ENCODE measurements around the gene SMIM44. TPM values are rescaled to one million over a fixed set of nuclear protein-coding genes. Genes with fewer than 3 reads are reported as not detected.

Gene SMIM44
- total RNA-seq, 1 donor from 2014 or later, result not detected

DNA sequence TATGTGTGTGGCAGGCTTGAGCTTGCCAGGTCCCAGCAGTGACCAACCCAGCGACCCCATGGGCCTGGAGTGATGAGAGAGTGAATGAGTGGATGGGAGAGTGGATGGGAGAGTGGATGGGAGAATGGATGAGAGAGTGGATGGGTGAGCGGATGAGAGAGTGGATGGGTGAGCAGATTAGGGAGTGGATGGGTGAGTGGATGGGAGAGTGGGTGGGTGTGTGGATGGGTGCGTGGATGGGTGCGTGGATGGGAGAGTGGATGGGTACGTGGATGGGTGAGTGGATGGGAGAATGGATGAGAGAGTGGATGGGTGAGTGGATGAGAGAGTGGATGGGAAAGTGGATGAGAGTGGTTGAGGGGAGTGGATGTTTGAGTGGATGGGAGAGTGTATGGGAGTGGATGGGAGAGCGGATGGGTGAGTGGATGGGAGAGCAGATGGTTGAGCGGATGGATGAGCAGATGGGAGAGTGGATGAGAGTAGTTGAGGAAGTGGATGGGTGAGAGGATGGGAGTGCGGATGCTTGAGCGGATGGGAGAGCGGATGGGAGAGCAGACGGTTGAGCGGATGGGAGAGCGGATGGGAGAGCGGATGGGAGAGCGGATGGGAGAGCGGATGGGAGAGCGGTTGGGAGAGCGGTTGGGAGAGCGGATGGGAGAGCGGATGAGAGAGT is 45.4 kb upstream of the SMIM44 start:
- Histone ChIP-seq H3K36me3 (ENCODE audit: control insufficient read depth, insufficient read depth, low read length) (peaks cover 40% of the 10 kb centered on the region), H3K4me3 (ENCODE audit: low read depth, low read length) (no peak overlapping the region), H3K27me3 (ENCODE audit: control insufficient read depth, insufficient read depth, low read length) (no peaks in the 10 kb centered on the region)
- peak; percentile 23 for FAIRE-seq
- no peak for DNase-seq (ENCODE audit: low read depth)
- TF ChIP-seq, protein P1, sequence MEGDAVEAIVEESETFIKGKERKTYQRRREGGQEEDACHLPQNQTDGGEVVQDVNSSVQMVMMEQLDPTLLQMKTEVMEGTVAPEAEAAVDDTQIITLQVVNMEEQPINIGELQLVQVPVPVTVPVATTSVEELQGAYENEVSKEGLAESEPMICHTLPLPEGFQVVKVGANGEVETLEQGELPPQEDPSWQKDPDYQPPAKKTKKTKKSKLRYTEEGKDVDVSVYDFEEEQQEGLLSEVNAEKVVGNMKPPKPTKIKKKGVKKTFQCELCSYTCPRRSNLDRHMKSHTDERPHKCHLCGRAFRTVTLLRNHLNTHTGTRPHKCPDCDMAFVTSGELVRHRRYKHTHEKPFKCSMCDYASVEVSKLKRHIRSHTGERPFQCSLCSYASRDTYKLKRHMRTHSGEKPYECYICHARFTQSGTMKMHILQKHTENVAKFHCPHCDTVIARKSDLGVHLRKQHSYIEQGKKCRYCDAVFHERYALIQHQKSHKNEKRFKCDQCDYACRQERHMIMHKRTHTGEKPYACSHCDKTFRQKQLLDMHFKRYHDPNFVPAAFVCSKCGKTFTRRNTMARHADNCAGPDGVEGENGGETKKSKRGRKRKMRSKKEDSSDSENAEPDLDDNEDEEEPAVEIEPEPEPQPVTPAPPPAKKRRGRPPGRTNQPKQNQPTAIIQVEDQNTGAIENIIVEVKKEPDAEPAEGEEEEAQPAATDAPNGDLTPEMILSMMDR (IDR thresholded peaks at IDR 0.05; ENCODE audit: insufficient read depth, low read length, severe bottlenecking), result no peak

GRCh38 chr19:3528080-3528479 is 44.8 kb upstream of the SMIM44 start:
- no peak for FAIRE-seq
- TF ChIP-seq, protein P1 (IDR thresholded peaks at IDR 0.05; ENCODE audit: insufficient read depth, low read length, severe bottlenecking), result no peak
- Histone ChIP-seq H3K27me3 (ENCODE audit: control insufficient read depth, insufficient read depth, low read length) (no peaks in the 10 kb centered on the region), H3K4me3 (ENCODE audit: low read depth, low read length) (no peak overlapping the region), H3K36me3 (ENCODE audit: control insufficient read depth, insufficient read depth, low read length) (peaks cover 44% of the 10 kb centered on the region)
- no peak for DNase-seq (ENCODE audit: low read depth)

- H3K27me3 ChIP-seq (ENCODE audit: control insufficient read depth, insufficient read depth, low read length), result no peaks in the 10 kb centered on the region
- TF ChIP-seq, protein P1 (IDR thresholded peaks at IDR 0.05; ENCODE audit: insufficient read depth, low read length, severe bottlenecking), result no peak
- DNase-seq (ENCODE audit: low read depth) (no peak), FAIRE-seq (no peak)
- H3K36me3 ChIP-seq (ENCODE audit: control insufficient read depth, insufficient read depth, low read length), result peaks cover 44% of the 10 kb centered on the region
- H3K4me3 ChIP-seq (ENCODE audit: low read depth, low read length), result no peak overlapping the region
These were observed 44.1 kb upstream of the SMIM44 start for GRCh38 chr19:3527238-3527910.

DNA sequence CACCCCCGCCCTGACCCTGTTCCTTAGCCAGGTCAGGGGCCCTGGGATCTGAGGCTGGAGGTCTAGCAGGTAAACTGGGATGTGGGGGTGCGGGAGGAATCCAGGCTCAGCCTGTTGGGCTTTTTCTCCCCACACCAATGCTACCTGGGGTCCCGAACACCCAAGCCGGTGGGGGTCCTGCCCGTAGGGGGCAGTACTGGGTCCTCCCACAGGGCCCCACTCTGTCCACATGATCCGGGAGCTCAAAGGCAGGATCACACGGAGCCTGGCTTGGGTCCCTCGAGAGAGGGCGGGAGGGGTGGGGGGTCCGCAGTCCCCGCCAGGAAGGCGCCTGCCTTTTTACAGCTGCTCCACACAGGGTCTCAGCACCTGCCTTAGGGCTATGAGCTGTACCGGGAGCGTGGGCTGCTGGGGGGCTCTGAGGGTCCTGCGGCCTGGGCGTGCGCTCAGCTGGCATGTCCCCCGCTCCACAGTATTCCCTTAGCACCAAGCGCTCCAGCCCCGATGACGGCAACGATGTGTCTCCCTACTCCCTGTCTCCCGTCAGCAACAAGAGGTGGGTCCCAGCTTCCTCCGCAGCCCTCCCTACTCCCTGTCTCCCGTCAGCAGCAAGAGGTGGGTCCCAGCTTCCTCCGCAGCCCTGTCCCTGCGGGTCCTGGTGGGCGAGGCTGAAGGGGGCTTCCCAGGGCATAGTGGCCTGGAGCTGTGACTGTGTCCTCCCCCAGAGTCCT is 43.4 kb upstream of the SMIM44 start:
- TF ChIP-seq, protein P1 (IDR thresholded peaks at IDR 0.05; ENCODE audit: insufficient read depth, low read length, severe bottlenecking), result peak; percentile 18
- FAIRE-seq, result no peak
- no peak overlapping the region for H3K4me3 ChIP-seq (ENCODE audit: low read depth, low read length)
- DNase-seq (ENCODE audit: low read depth), result no peak
- peaks cover 48% of the 10 kb centered on the region for H3K36me3 ChIP-seq (ENCODE audit: control insufficient read depth, insufficient read depth, low read length)
- no peaks in the 10 kb centered on the region for H3K27me3 ChIP-seq (ENCODE audit: control insufficient read depth, insufficient read depth, low read length)

- FAIRE-seq (no peak), DNase-seq (ENCODE audit: low read depth) (no peak)
- Histone ChIP-seq H3K27me3 (ENCODE audit: control insufficient read depth, insufficient read depth, low read length) (no peaks in the 10 kb centered on the region), H3K4me3 (ENCODE audit: low read depth, low read length) (no peak overlapping the region), H3K36me3 (ENCODE audit: control insufficient read depth, insufficient read depth, low read length) (peaks cover 43% of the 10 kb centered on the region)
- TF ChIP-seq, protein P1 (IDR thresholded peaks at IDR 0.05; ENCODE audit: insufficient read depth, low read length, severe bottlenecking), result no peak
These were observed 41.7 kb upstream of the SMIM44 start for GRCh38 chr19:3524904-3525451.

Data from bronchial epithelial cell (primary cell).